T-helper 2 cell treated with Interferon-gamma antibody and Interleukin-4, amounts not matched to agents 5 μg/mL and 100 μg/mL, for 36 hours (primary cell): ENCODE results near the gene UBE3C.

Source experiments
- DNase-seq: peaks from one replicate; pipeline ENCODE4 v3.0.0; 2021; ENCODE audit warnings: low spot score
- H3K27ac Mint-ChIP-seq: one replicate; pipeline ENCODE4 v1.8.0; 2021; ENCODE audit warnings: mild to moderate bottlenecking, mixed read lengths
- H3K27me3 Mint-ChIP-seq: one replicate; pipeline ENCODE4 v1.8.0; 2021; ENCODE audit warnings: low read depth, mixed read lengths
- H3K36me3 Mint-ChIP-seq: one replicate; pipeline ENCODE4 v1.8.0; 2021; ENCODE audit warnings: low read depth, mixed read lengths
- H3K4me1 Mint-ChIP-seq: one replicate; pipeline ENCODE4 v1.8.0; 2021; ENCODE audit warnings: low read depth, mixed read lengths
- H3K4me3 Mint-ChIP-seq: one replicate; pipeline ENCODE4 v1.8.0; 2022; ENCODE audit warnings: mild to moderate bottlenecking, moderate library complexity, mixed read lengths
- H3K9me3 Mint-ChIP-seq: one replicate; pipeline ENCODE4 v1.8.0; 2021; ENCODE audit warnings: mixed read lengths

The UBE3C gene

GRCh38 chr7:157278791-157279724 is 140.3 kb downstream of the UBE3C start:
- DNase-seq = peak; percentile 24
- Mint-ChIP-seq H3K9me3 (no peaks in the 10 kb centered on the region), H3K36me3 (no peaks in the 10 kb centered on the region), H3K27me3 (peaks cover 6% of the 10 kb centered on the region), H3K27ac (no peak overlapping the region), H3K4me3 (no peak overlapping the region), H3K4me1 (peaks cover 12% of the 10 kb centered on the region)

- DNase-seq = no peak
- H3K9me3 Mint-ChIP-seq = no peaks in the 10 kb centered on the region
- no peak overlapping the region for H3K4me3 Mint-ChIP-seq
- H3K27ac Mint-ChIP-seq = no peak overlapping the region
- H3K36me3 Mint-ChIP-seq = no peaks in the 10 kb centered on the region
- peaks cover 6% of the 10 kb centered on the region for H3K27me3 Mint-ChIP-seq
- H3K4me1 Mint-ChIP-seq = peaks cover 12% of the 10 kb centered on the region
Measured at GRCh38 chr7:157279741-157280215, 141.1 kb downstream of the UBE3C start.

GRCh38 chr7:157280216-157280841 is 141.6 kb downstream of the UBE3C start:
- Mint-ChIP-seq H3K4me3 (no peak overlapping the region), H3K4me1 (peaks cover 12% of the 10 kb centered on the region)

GRCh38 chr7:157281221-157281998 is 142.7 kb downstream of the UBE3C start:
- Mint-ChIP-seq H3K27ac (no peak overlapping the region), H3K36me3 (no peaks in the 10 kb centered on the region), H3K9me3 (no peaks in the 10 kb centered on the region), H3K4me1 (peaks cover 10% of the 10 kb centered on the region), H3K4me3 (no peak overlapping the region), H3K27me3 (peaks cover 6% of the 10 kb centered on the region)
- no peak for DNase-seq

More at GRCh38 chr7:157280216-157280841, 141.6 kb downstream of the UBE3C start:
- Mint-ChIP-seq H3K27me3 (peaks cover 6% of the 10 kb centered on the region), H3K36me3 (no peaks in the 10 kb centered on the region), H3K27ac (no peak overlapping the region), H3K9me3 (no peaks in the 10 kb centered on the region)
- no peak for DNase-seq

- Mint-ChIP-seq H3K4me1 (peaks cover 4% of the 10 kb centered on the region), H3K27ac (no peak overlapping the region), H3K4me3 (no peak overlapping the region), H3K9me3 (no peaks in the 10 kb centered on the region), H3K27me3 (peaks cover 6% of the 10 kb centered on the region), H3K36me3 (no peaks in the 10 kb centered on the region)
- DNase-seq = no peak
Measured at GRCh38 chr7:157282141-157282801, 143.5 kb downstream of the UBE3C start.

- DNase-seq = no peak
Measured at GRCh38 chr7:157284229-157285014, 145.7 kb downstream of the UBE3C start.

GRCh38 chr7:157291404-157292080 is 152.8 kb downstream of the UBE3C start:
- Mint-ChIP-seq H3K9me3 (no peaks in the 10 kb centered on the region), H3K27me3 (no peaks in the 10 kb centered on the region), H3K4me1 (no peaks in the 10 kb centered on the region), H3K27ac (no peak overlapping the region), H3K4me3 (no peak overlapping the region), H3K36me3 (no peaks in the 10 kb centered on the region)
- no peak for DNase-seq

More at GRCh38 chr7:157284229-157285014, 145.7 kb downstream of the UBE3C start:
- Mint-ChIP-seq H3K27me3 (no peaks in the 10 kb centered on the region), H3K4me3 (no peak overlapping the region), H3K4me1 (no peaks in the 10 kb centered on the region), H3K27ac (no peak overlapping the region), H3K36me3 (no peaks in the 10 kb centered on the region), H3K9me3 (no peaks in the 10 kb centered on the region)

GRCh38 chr7:157292258-157292657 is 153.5 kb downstream of the UBE3C start:
- no peaks in the 10 kb centered on the region for H3K4me1 Mint-ChIP-seq
- no peaks in the 10 kb centered on the region for H3K36me3 Mint-ChIP-seq
- H3K9me3 Mint-ChIP-seq = no peaks in the 10 kb centered on the region
- H3K4me3 Mint-ChIP-seq = no peak overlapping the region
- H3K27ac Mint-ChIP-seq = no peak overlapping the region
- H3K27me3 Mint-ChIP-seq = no peaks in the 10 kb centered on the region
- DNase-seq = no peak

GRCh38 chr7:157292770-157293412 is 154.2 kb downstream of the UBE3C start:
- no peaks in the 10 kb centered on the region for H3K9me3 Mint-ChIP-seq
- H3K4me1 Mint-ChIP-seq = no peaks in the 10 kb centered on the region
- H3K36me3 Mint-ChIP-seq = no peaks in the 10 kb centered on the region
- DNase-seq = no peak
- H3K27ac Mint-ChIP-seq = no peak overlapping the region
- no peaks in the 10 kb centered on the region for H3K27me3 Mint-ChIP-seq
- H3K4me3 Mint-ChIP-seq = no peak overlapping the region

GRCh38 chr7:157293413-157293788 is 154.7 kb downstream of the UBE3C start:
- Mint-ChIP-seq H3K27me3 (no peaks in the 10 kb centered on the region), H3K27ac (no peak overlapping the region), H3K4me3 (no peak overlapping the region)

GRCh38 chr7:157294773-157295172 is 156.0 kb downstream of the UBE3C start:
- H3K27me3 Mint-ChIP-seq = no peaks in the 10 kb centered on the region
- H3K4me1 Mint-ChIP-seq = peaks cover 7% of the 10 kb centered on the region
- DNase-seq = no peak
- no peak overlapping the region for H3K27ac Mint-ChIP-seq
- H3K4me3 Mint-ChIP-seq = no peak overlapping the region
- no peaks in the 10 kb centered on the region for H3K9me3 Mint-ChIP-seq
- no peaks in the 10 kb centered on the region for H3K36me3 Mint-ChIP-seq

More at GRCh38 chr7:157293413-157293788, 154.7 kb downstream of the UBE3C start:
- H3K4me1 Mint-ChIP-seq = no peaks in the 10 kb centered on the region
- H3K36me3 Mint-ChIP-seq = no peaks in the 10 kb centered on the region
- H3K9me3 Mint-ChIP-seq = no peaks in the 10 kb centered on the region
- no peak for DNase-seq

- no peaks in the 10 kb centered on the region for H3K27me3 Mint-ChIP-seq
- peaks cover 7% of the 10 kb centered on the region for H3K4me1 Mint-ChIP-seq
- H3K27ac Mint-ChIP-seq = no peak overlapping the region
- DNase-seq = no peak
- H3K9me3 Mint-ChIP-seq = no peaks in the 10 kb centered on the region
- no peaks in the 10 kb centered on the region for H3K36me3 Mint-ChIP-seq
- no peak overlapping the region for H3K4me3 Mint-ChIP-seq
Measured at GRCh38 chr7:157295338-157295737, 156.6 kb downstream of the UBE3C start.
